ENCODE data around the gene MICOS13. TPM values are rescaled to one million over a fixed set of nuclear protein-coding genes. Genes with fewer than 3 reads are reported as not detected.
A peak's percentile ranks its signal among the peaks of the same experiment; 100 is the strongest.

MICOS13 gene
- total RNA-seq, 2 experiments from 2014 or later = 53.1 to 55.1 TPM

- CTCF ChIA-PET = no interaction called here
- Mint-ChIP-seq H3K27me3 (ENCODE audit: low read depth) (no peaks in the 10 kb centered on the region), H3K27ac (no peak overlapping the region), H3K9me3 (ENCODE audit: insufficient read depth) (no peaks in the 10 kb centered on the region), H3K36me3 (ENCODE audit: low read depth) (peaks cover 80% of the 10 kb centered on the region), H3K4me3 (no peak overlapping the region), H3K4me1 (ENCODE audit: low read depth) (no peaks in the 10 kb centered on the region)
- DNase-seq (no peak), ATAC-seq (no peak)
- POLR2A ChIA-PET = no interaction called here
Observed at GRCh38 chr19:5648464-5648863, 31.9 kb downstream of the MICOS13 start.

- no peak for ATAC-seq
- H3K27ac Mint-ChIP-seq = peak overlapping the region; percentile 30
- ChIA-PET POLR2A (no interaction called here), CTCF (no interaction called here)
- H3K9me3 Mint-ChIP-seq (ENCODE audit: insufficient read depth) = no peaks in the 10 kb centered on the region
- peaks cover 81% of the 10 kb centered on the region for H3K36me3 Mint-ChIP-seq (ENCODE audit: low read depth)
- no peak for DNase-seq
- H3K4me3 Mint-ChIP-seq = no peak overlapping the region
- no peaks in the 10 kb centered on the region for H3K27me3 Mint-ChIP-seq (ENCODE audit: low read depth)
- H3K4me1 Mint-ChIP-seq (ENCODE audit: low read depth) = peaks cover 8% of the 10 kb centered on the region
Observed at GRCh38 chr19:5646703-5647102, 33.6 kb downstream of the MICOS13 start.

- ChIA-PET CTCF (no interaction called here), POLR2A (no interaction called here)
- ATAC-seq (no peak), DNase-seq (no peak)
- no peak overlapping the region for H3K27ac Mint-ChIP-seq
- H3K4me3 Mint-ChIP-seq = no peak overlapping the region
- no peaks in the 10 kb centered on the region for H3K9me3 Mint-ChIP-seq (ENCODE audit: insufficient read depth)
- no peaks in the 10 kb centered on the region for H3K27me3 Mint-ChIP-seq (ENCODE audit: low read depth)
- H3K36me3 Mint-ChIP-seq (ENCODE audit: low read depth) = peaks cover 80% of the 10 kb centered on the region
- H3K4me1 Mint-ChIP-seq (ENCODE audit: low read depth) = peaks cover 12% of the 10 kb centered on the region
Observed at GRCh38 chr19:5645409-5645808, 34.9 kb downstream of the MICOS13 start.

GRCh38 chr19:5644037-5644436 is 36.3 kb downstream of the MICOS13 start:
- CTCF ChIA-PET = no interaction called here
- Mint-ChIP-seq H3K36me3 (ENCODE audit: low read depth) (peaks cover 74% of the 10 kb centered on the region), H3K4me1 (ENCODE audit: low read depth) (peaks cover 14% of the 10 kb centered on the region), H3K27ac (peak overlapping the region; percentile 26), H3K27me3 (ENCODE audit: low read depth) (no peaks in the 10 kb centered on the region), H3K4me3 (no peak overlapping the region), H3K9me3 (ENCODE audit: insufficient read depth) (no peaks in the 10 kb centered on the region)
- no peak for DNase-seq
- ATAC-seq = no peak
- POLR2A ChIA-PET = no interaction called here

GRCh38 chr19:5643060-5643459 is 37.3 kb downstream of the MICOS13 start:
- Mint-ChIP-seq H3K27me3 (ENCODE audit: low read depth) (no peaks in the 10 kb centered on the region), H3K36me3 (ENCODE audit: low read depth) (peaks cover 68% of the 10 kb centered on the region), H3K4me1 (ENCODE audit: low read depth) (peaks cover 14% of the 10 kb centered on the region), H3K4me3 (no peak overlapping the region), H3K27ac (no peak overlapping the region), H3K9me3 (ENCODE audit: insufficient read depth) (no peaks in the 10 kb centered on the region)
- ChIA-PET CTCF (no interaction called here), POLR2A (no interaction called here)
- DNase-seq (no peak), ATAC-seq (no peak)

GRCh38 chr19:5642204-5642603 is 38.1 kb downstream of the MICOS13 start:
- CTCF ChIA-PET = no interaction called here
- Mint-ChIP-seq H3K27me3 (ENCODE audit: low read depth) (no peaks in the 10 kb centered on the region), H3K9me3 (ENCODE audit: insufficient read depth) (no peaks in the 10 kb centered on the region), H3K36me3 (ENCODE audit: low read depth) (peaks cover 65% of the 10 kb centered on the region), H3K4me3 (no peak overlapping the region), H3K4me1 (ENCODE audit: low read depth) (peaks cover 14% of the 10 kb centered on the region), H3K27ac (no peak overlapping the region)
- POLR2A ChIA-PET = interaction anchor here (1.6 kb wide), 1 partner anchor 19 kb away, joined by 7 read pairs; the partner anchor contains the start of genes SAFB and SAFB2
- ATAC-seq (no peak), DNase-seq (no peak)

- Mint-ChIP-seq H3K9me3 (ENCODE audit: insufficient read depth) (no peaks in the 10 kb centered on the region), H3K27me3 (ENCODE audit: low read depth) (no peaks in the 10 kb centered on the region), H3K27ac (no peak overlapping the region), H3K36me3 (ENCODE audit: low read depth) (peaks cover 54% of the 10 kb centered on the region), H3K4me1 (ENCODE audit: low read depth) (peaks cover 14% of the 10 kb centered on the region), H3K4me3 (no peak overlapping the region)
- no peak for DNase-seq
- ChIA-PET POLR2A (interaction anchor here (0.5 to 1.6 kb wide), 2 partner anchors 14 to 18 kb away, joined by 3 to 7 read pairs; partner anchors contain the start of genes SAFB and SAFB2), CTCF (no interaction called here)
- ATAC-seq = no peak
Observed at GRCh38 chr19:5641171-5641570, 39.1 kb downstream of the MICOS13 start.

- no peak for ATAC-seq
- H3K27ac Mint-ChIP-seq = no peak overlapping the region
Observed at GRCh38 chr19:5637971-5638370, 42.3 kb downstream of the MICOS13 start.

GRCh38 chr19:5635427-5635826 is 44.9 kb downstream of the MICOS13 start:
- H3K36me3 Mint-ChIP-seq (ENCODE audit: low read depth) = peaks cover 35% of the 10 kb centered on the region
- POLR2A ChIA-PET = interaction anchor here (1.9 to 2.2 kb wide), 2 partner anchors 11 to 12 kb away, joined by 5 to 7 read pairs; partner anchors contain the start of genes SAFB and SAFB2
- peak overlapping the region; percentile 26 for H3K27ac Mint-ChIP-seq
- H3K27me3 Mint-ChIP-seq (ENCODE audit: low read depth) = no peaks in the 10 kb centered on the region
- ATAC-seq (no peak), DNase-seq (no peak)
- no peaks in the 10 kb centered on the region for H3K9me3 Mint-ChIP-seq (ENCODE audit: insufficient read depth)
- peaks cover 23% of the 10 kb centered on the region for H3K4me1 Mint-ChIP-seq (ENCODE audit: low read depth)
- H3K4me3 Mint-ChIP-seq = no peak overlapping the region
- CTCF ChIA-PET = interaction anchor here (1.9 to 2.0 kb wide), 2 partner anchors 12 to 85 kb away, joined by 4 read pairs; partner anchors contain the start of genes CATSPERD, LONP1, SAFB and SAFB2

More at GRCh38 chr19:5637971-5638370, 42.3 kb downstream of the MICOS13 start:
- Mint-ChIP-seq H3K4me1 (ENCODE audit: low read depth) (peaks cover 18% of the 10 kb centered on the region), H3K27me3 (ENCODE audit: low read depth) (no peaks in the 10 kb centered on the region), H3K4me3 (no peak overlapping the region), H3K9me3 (ENCODE audit: insufficient read depth) (no peaks in the 10 kb centered on the region), H3K36me3 (ENCODE audit: low read depth) (peaks cover 36% of the 10 kb centered on the region)
- ChIA-PET CTCF (no interaction called here), POLR2A (no interaction called here)
- no peak for DNase-seq

GRCh38 chr19:5632657-5633056 is 47.7 kb downstream of the MICOS13 start:
- no peaks in the 10 kb centered on the region for H3K27me3 Mint-ChIP-seq (ENCODE audit: low read depth)
- H3K36me3 Mint-ChIP-seq (ENCODE audit: low read depth) = peaks cover 51% of the 10 kb centered on the region
- peaks cover 41% of the 10 kb centered on the region for H3K4me1 Mint-ChIP-seq (ENCODE audit: low read depth)
- DNase-seq = no peak
- CTCF ChIA-PET = no interaction called here
- ATAC-seq = no peak
- POLR2A ChIA-PET = no interaction called here
- no peak overlapping the region for H3K27ac Mint-ChIP-seq
- no peak overlapping the region for H3K4me3 Mint-ChIP-seq
- H3K9me3 Mint-ChIP-seq (ENCODE audit: insufficient read depth) = no peaks in the 10 kb centered on the region

- ATAC-seq = no peak
- Mint-ChIP-seq H3K27ac (no peak overlapping the region), H3K9me3 (ENCODE audit: insufficient read depth) (no peaks in the 10 kb centered on the region), H3K4me1 (ENCODE audit: low read depth) (peaks cover 45% of the 10 kb centered on the region), H3K27me3 (ENCODE audit: low read depth) (no peaks in the 10 kb centered on the region), H3K36me3 (ENCODE audit: low read depth) (peaks cover 53% of the 10 kb centered on the region), H3K4me3 (no peak overlapping the region)
- POLR2A ChIA-PET = no interaction called here
- DNase-seq = no peak
- CTCF ChIA-PET = no interaction called here
Observed at GRCh38 chr19:5632241-5632612, 48.1 kb downstream of the MICOS13 start.

- peaks cover 57% of the 10 kb centered on the region for H3K36me3 Mint-ChIP-seq (ENCODE audit: low read depth)
- CTCF ChIA-PET = no interaction called here
- ATAC-seq (no peak), DNase-seq (no peak)
- POLR2A ChIA-PET = no interaction called here
- no peak overlapping the region for H3K27ac Mint-ChIP-seq
- H3K27me3 Mint-ChIP-seq (ENCODE audit: low read depth) = no peaks in the 10 kb centered on the region
- no peaks in the 10 kb centered on the region for H3K9me3 Mint-ChIP-seq (ENCODE audit: insufficient read depth)
- peaks cover 49% of the 10 kb centered on the region for H3K4me1 Mint-ChIP-seq (ENCODE audit: low read depth)
- H3K4me3 Mint-ChIP-seq = no peak overlapping the region
Observed at GRCh38 chr19:5631567-5632240, 48.6 kb downstream of the MICOS13 start.
